Glutamatergic neuron (in vitro differentiated cells): Measurements from ENCODE around the gene GSDME. TPM values are rescaled to one million over a fixed set of nuclear protein-coding genes. Genes with fewer than 3 reads are reported as not detected.

Experiments
- DNase-seq: peaks from one replicate; pipeline ENCODE4 v3.0.0; 2022
- H3K27ac Mint-ChIP-seq: one replicate; pipeline ENCODE4 v1.8.0; 2020; ENCODE audit warnings: mild to moderate bottlenecking, mixed read lengths, inconsistent platforms; ENCODE audit not compliant: unreplicated experiment
- H3K27me3 Mint-ChIP-seq: one replicate; pipeline ENCODE4 v1.8.0; 2020; ENCODE audit warnings: mild to moderate bottlenecking, moderate library complexity, mixed read lengths, inconsistent platforms; ENCODE audit not compliant: unreplicated experiment
- H3K36me3 Mint-ChIP-seq: one replicate; pipeline ENCODE4 v1.8.0; 2020; ENCODE audit warnings: mild to moderate bottlenecking, mixed read lengths, inconsistent platforms; ENCODE audit not compliant: unreplicated experiment
- H3K4me1 Mint-ChIP-seq: one replicate; pipeline ENCODE4 v1.8.0; 2020; ENCODE audit warnings: mild to moderate bottlenecking, low read depth, mixed read lengths, inconsistent platforms; ENCODE audit not compliant: unreplicated experiment
- H3K4me3 Mint-ChIP-seq: one replicate; pipeline ENCODE4 v1.8.0; 2020; ENCODE audit warnings: mild to moderate bottlenecking, mixed read lengths, inconsistent platforms; ENCODE audit not compliant: unreplicated experiment
- H3K9me3 Mint-ChIP-seq: one replicate; pipeline ENCODE4 v1.8.0; 2020; ENCODE audit warnings: mild to moderate bottlenecking, moderate library complexity, mixed read lengths, inconsistent platforms; ENCODE audit not compliant: unreplicated experiment
- CTCF ChIP-seq: fragments of 200-600 bp; sonication (generic); IDR thresholded peaks from one replicate; pipeline ENCODE4 v1.5.0; 2021; ENCODE audit not compliant: partially characterized antibody, unreplicated experiment
- total RNA-seq: library from RNA; stranded (reverse); fragmentation: NEBNext Ultra II Directional; extraction: Animal tissue kit (Norgen Biotek cat#: 25700); gene quantifications from one replicate; pipeline ENCODE4 v1.2.1, GENCODE V29; 2021; ENCODE audit not compliant: unreplicated experiment

GSDME gene
- total RNA-seq, 1 donor from 2014 or later, result 12.7 TPM

GRCh38 chr7:24700521-24701260 lies 56.6 kb downstream of the GSDME start:
- peak; percentile 49 for DNase-seq
- peak overlapping the region; percentile 14 for H3K27ac Mint-ChIP-seq
- H3K4me1 Mint-ChIP-seq, result peaks cover 62% of the 10 kb centered on the region
- TF ChIP-seq CTCF, result no peak
- no peak overlapping the region for H3K4me3 Mint-ChIP-seq
- H3K27me3 Mint-ChIP-seq, result peaks cover 7% of the 10 kb centered on the region
- H3K9me3 Mint-ChIP-seq, result peaks cover 7% of the 10 kb centered on the region
- no peaks in the 10 kb centered on the region for H3K36me3 Mint-ChIP-seq

GRCh38 chr7:24698531-24699266 lies 58.6 kb downstream of the GSDME start:
- Mint-ChIP-seq H3K27me3 (peaks cover 5% of the 10 kb centered on the region), H3K36me3 (no peaks in the 10 kb centered on the region), H3K9me3 (peaks cover 7% of the 10 kb centered on the region), H3K4me3 (no peak overlapping the region), H3K27ac (no peak overlapping the region), H3K4me1 (peaks cover 47% of the 10 kb centered on the region)
- TF ChIP-seq CTCF, result no peak
- DNase-seq, result no peak

GRCh38 chr7:24697416-24697815 lies 59.8 kb downstream of the GSDME start:
- no peak for DNase-seq
- H3K4me1 Mint-ChIP-seq, result peaks cover 35% of the 10 kb centered on the region
- no peaks in the 10 kb centered on the region for H3K27me3 Mint-ChIP-seq
- H3K9me3 Mint-ChIP-seq, result no peaks in the 10 kb centered on the region
- no peak overlapping the region for H3K27ac Mint-ChIP-seq
- no peak for TF ChIP-seq CTCF
- no peak overlapping the region for H3K4me3 Mint-ChIP-seq
- H3K36me3 Mint-ChIP-seq, result no peaks in the 10 kb centered on the region

- no peak for DNase-seq
- no peaks in the 10 kb centered on the region for H3K9me3 Mint-ChIP-seq
- H3K27ac Mint-ChIP-seq, result no peak overlapping the region
- H3K4me1 Mint-ChIP-seq, result no peaks in the 10 kb centered on the region
- H3K36me3 Mint-ChIP-seq, result no peaks in the 10 kb centered on the region
- no peaks in the 10 kb centered on the region for H3K27me3 Mint-ChIP-seq
- TF ChIP-seq CTCF, result no peak
- H3K4me3 Mint-ChIP-seq, result no peak overlapping the region
Observed at GRCh38 chr7:24692592-24692991, 64.7 kb downstream of the GSDME start.

- no peak overlapping the region for H3K4me3 Mint-ChIP-seq
- no peak for DNase-seq
- no peak overlapping the region for H3K27ac Mint-ChIP-seq
- TF ChIP-seq CTCF, result no peak
- peaks cover 3% of the 10 kb centered on the region for H3K4me1 Mint-ChIP-seq
- no peaks in the 10 kb centered on the region for H3K36me3 Mint-ChIP-seq
- no peaks in the 10 kb centered on the region for H3K9me3 Mint-ChIP-seq
- H3K27me3 Mint-ChIP-seq, result no peaks in the 10 kb centered on the region
Observed at GRCh38 chr7:24690251-24690650, 67.0 kb downstream of the GSDME start.
